GM23338 (cell line): ENCODE results near the gene KIAA0513.

Experiments used
- CTCF ChIP-seq, 2 experiments: fragments of 200-600 bp in 1 of 2; sonication (generic) in 1 of 2; conservative IDR thresholded peaks; 2 replicates each; pipeline versions ENCODE4 v1.5.1 to v1.6.1; 2016 to 2017; ENCODE audit warnings: antibody characterized with exemption in 2 of 2, low read depth in 2 of 2, mild to moderate bottlenecking in 2 of 2, moderate library complexity in 1 of 2
- EZH2 ChIP-seq: fragments of 200-600 bp; sonication (generic); IDR thresholded peaks from one replicate; pipeline ENCODE4 v1.8.0; 2017; ENCODE audit warnings: antibody characterized with exemption, mild to moderate bottlenecking, low read depth; ENCODE audit not compliant: unreplicated experiment
- EZH2phosphoT487 ChIP-seq: fragments of 200-600 bp; sonication (generic); IDR thresholded peaks from one replicate; pipeline ENCODE4 v1.8.1; 2018; ENCODE audit warnings: antibody characterized with exemption; ENCODE audit not compliant: unreplicated experiment
- NANOG ChIP-seq: IDR thresholded peaks from 2 replicates; pipeline ENCODE4 v1.6.1; 2016; ENCODE audit warnings: antibody characterized with exemption, borderline replicate concordance
- POLR2AphosphoS5 ChIP-seq: IDR thresholded peaks from 2 replicates; pipeline ENCODE4 v1.6.1; 2016; ENCODE audit warnings: antibody characterized with exemption, low read depth
- ZNF114 ChIP-seq: fragments of 250-450 bp; sonication (Bioruptor Pico); IDR thresholded peaks from 2 replicates; pipeline ENCODE4 v1.5.0; 2020; ENCODE audit warnings: mild to moderate bottlenecking, moderate library complexity
- ZNF331 ChIP-seq: fragments of 250-450 bp; sonication (Bioruptor Pico); IDR thresholded peaks from 2 replicates; pipeline ENCODE4 v1.5.0; 2020; ENCODE audit warnings: low read depth, mild to moderate bottlenecking, moderate library complexity

- TF ChIP-seq CTCF (conservative IDR thresholded peaks at IDR 0.05; ENCODE audit: low read depth in 2 of 2) (no peak), POLR2AphosphoS5 (no peak), EZH2 (no peak), ZNF331 (CRISPR knock-in tag) (no peak), EZH2phosphoT487 (no peak), NANOG (no peak), ZNF114 (CRISPR knock-in tag) (no peak)
Measured at GRCh38 chr16:85136213-85136701, 108.7 kb downstream of the KIAA0513 start.
